Measurements from ENCODE around the gene VWA8.
A peak's percentile ranks its signal among the peaks of the same experiment; 100 is the strongest.

Gene VWA8

GRCh38 chr13:41616151-41616550 is 344.8 kb downstream of the VWA8 start:
- DNase-seq (ENCODE audit: low read depth), result no peak
- H3K4me3 ChIP-seq (ENCODE audit: control insufficient read depth, low read depth, low read length), result no peak overlapping the region
- TF ChIP-seq CTCF (IDR thresholded peaks at IDR 0.05; ENCODE audit: control insufficient read depth, insufficient read depth, low read depth, low read length, missing control alignments), result no peak

- no peak for TF ChIP-seq CTCF (IDR thresholded peaks at IDR 0.05; ENCODE audit: control insufficient read depth, insufficient read depth, low read depth, low read length, missing control alignments)
Observed at GRCh38 chr13:41615528-41615855, 345.4 kb downstream of the VWA8 start.

GRCh38 chr13:41614671-41615527 is 346.0 kb downstream of the VWA8 start:
- no peak overlapping the region for H3K4me3 ChIP-seq (ENCODE audit: control insufficient read depth, low read depth, low read length)
- no peak for DNase-seq (ENCODE audit: low read depth)
- TF ChIP-seq CTCF (IDR thresholded peaks at IDR 0.05; ENCODE audit: control insufficient read depth, insufficient read depth, low read depth, low read length, missing control alignments), result no peak

More at GRCh38 chr13:41615528-41615855, 345.4 kb downstream of the VWA8 start:
- DNase-seq (ENCODE audit: low read depth), result no peak
- no peak overlapping the region for H3K4me3 ChIP-seq (ENCODE audit: control insufficient read depth, low read depth, low read length)

- TF ChIP-seq CTCF (IDR thresholded peaks at IDR 0.05; ENCODE audit: control insufficient read depth, insufficient read depth, low read depth, low read length, missing control alignments), result no peak
- H3K4me3 ChIP-seq (ENCODE audit: control insufficient read depth, low read depth, low read length), result no peak overlapping the region
- DNase-seq (ENCODE audit: low read depth), result peak; percentile 90
Observed at GRCh38 chr13:41613984-41614661, 346.8 kb downstream of the VWA8 start.

- H3K4me3 ChIP-seq (ENCODE audit: control insufficient read depth, low read depth, low read length), result no peak overlapping the region
- TF ChIP-seq CTCF (IDR thresholded peaks at IDR 0.05; ENCODE audit: control insufficient read depth, insufficient read depth, low read depth, low read length, missing control alignments), result no peak
- no peak for DNase-seq (ENCODE audit: low read depth)
Observed at GRCh38 chr13:41613471-41613870, 347.4 kb downstream of the VWA8 start.

GRCh38 chr13:41611385-41611784 is 349.5 kb downstream of the VWA8 start:
- no peak for DNase-seq (ENCODE audit: low read depth)
- H3K4me3 ChIP-seq (ENCODE audit: control insufficient read depth, low read depth, low read length), result no peak overlapping the region
- TF ChIP-seq CTCF (IDR thresholded peaks at IDR 0.05; ENCODE audit: control insufficient read depth, insufficient read depth, low read depth, low read length, missing control alignments), result no peak
